PC-9 (cell line): ENCODE measurements around the gene GSN.

Experiments
- EZH2 ChIP-seq: fragments of 200-600 bp; sonication (generic); IDR thresholded peaks from 2 replicates; pipeline ENCODE4 v1.8.0; 2017; ENCODE audit warnings: antibody characterized with exemption, low read depth
- TF ChIP-seq, protein P1 (sequence below): fragments of 200-600 bp; sonication (generic); conservative IDR thresholded peaks from 2 replicates; pipeline ENCODE4 v1.6.1; 2017; ENCODE audit warnings: mixed run types, antibody characterized with exemption, mild to moderate bottlenecking, moderate library complexity

DNA sequence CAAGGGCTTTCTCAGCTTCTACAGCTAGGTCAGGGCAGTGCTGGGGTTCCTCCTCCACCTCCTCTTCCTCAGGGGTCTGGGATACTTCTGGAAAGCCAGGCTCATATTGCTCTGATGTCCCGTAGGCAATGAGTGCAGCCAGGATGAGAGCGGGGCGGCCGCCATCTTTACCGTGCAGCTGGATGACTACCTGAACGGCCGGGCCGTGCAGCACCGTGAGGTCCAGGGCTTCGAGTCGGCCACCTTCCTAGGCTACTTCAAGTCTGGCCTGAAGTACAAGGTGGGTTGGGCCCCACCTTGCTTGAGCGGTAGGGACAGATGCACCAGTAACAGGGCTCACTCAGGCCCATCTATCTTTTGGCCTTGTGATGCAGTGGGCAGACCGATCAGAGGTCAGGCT, 34.8 kb downstream of the GSN start:
- TF ChIP-seq, protein P1, sequence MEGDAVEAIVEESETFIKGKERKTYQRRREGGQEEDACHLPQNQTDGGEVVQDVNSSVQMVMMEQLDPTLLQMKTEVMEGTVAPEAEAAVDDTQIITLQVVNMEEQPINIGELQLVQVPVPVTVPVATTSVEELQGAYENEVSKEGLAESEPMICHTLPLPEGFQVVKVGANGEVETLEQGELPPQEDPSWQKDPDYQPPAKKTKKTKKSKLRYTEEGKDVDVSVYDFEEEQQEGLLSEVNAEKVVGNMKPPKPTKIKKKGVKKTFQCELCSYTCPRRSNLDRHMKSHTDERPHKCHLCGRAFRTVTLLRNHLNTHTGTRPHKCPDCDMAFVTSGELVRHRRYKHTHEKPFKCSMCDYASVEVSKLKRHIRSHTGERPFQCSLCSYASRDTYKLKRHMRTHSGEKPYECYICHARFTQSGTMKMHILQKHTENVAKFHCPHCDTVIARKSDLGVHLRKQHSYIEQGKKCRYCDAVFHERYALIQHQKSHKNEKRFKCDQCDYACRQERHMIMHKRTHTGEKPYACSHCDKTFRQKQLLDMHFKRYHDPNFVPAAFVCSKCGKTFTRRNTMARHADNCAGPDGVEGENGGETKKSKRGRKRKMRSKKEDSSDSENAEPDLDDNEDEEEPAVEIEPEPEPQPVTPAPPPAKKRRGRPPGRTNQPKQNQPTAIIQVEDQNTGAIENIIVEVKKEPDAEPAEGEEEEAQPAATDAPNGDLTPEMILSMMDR: no peak
- TF ChIP-seq EZH2: no peak
